Thoracic aorta (tissue), 2 donors: ENCODE data around the gene ABHD8. TPM values are rescaled to one million over a fixed set of nuclear protein-coding genes. Genes with fewer than 3 reads are reported as not detected.

ENCODE experiments used
- ATAC-seq: fragments of 150-250 bp; one replicate; pipeline ENCODE4 v1.8.0; 2017; ENCODE audit warnings: low read depth; ENCODE audit not compliant: insufficient number of reproducible peaks, low FRiP score
- DNase-seq: peaks from one replicate; pipeline ENCODE4 v3.0.0-alpha.2; 2020; ENCODE audit warnings: low spot score
- H3K27ac ChIP-seq, 2 donors: fragments of 200-600 bp; sonication (generic); 1 replicate in 1 of 2; 2 replicates in 1 of 2; pipeline ENCODE4 v1.5.1; 2016; ENCODE audit warnings: mild to moderate bottlenecking in 2 of 2, moderate library complexity in 2 of 2
- H3K27me3 ChIP-seq: fragments of 200-600 bp; sonication (generic); replicated peaks from 2 replicates; pipeline ENCODE4 v1.6.0; 2016; ENCODE audit warnings: mild to moderate bottlenecking; ENCODE audit not compliant: insufficient read depth
- H3K36me3 ChIP-seq: fragments of 200-600 bp; sonication (generic); one replicate; pipeline ENCODE4 v1.5.1; 2016
- H3K4me1 ChIP-seq, 2 donors: fragments of 200-600 bp; sonication (generic); 1 replicate in 1 of 2; 2 replicates in 1 of 2; pipeline versions ENCODE4 v1.5.1 to v1.6.0; 2016; ENCODE audit warnings: low read depth in 2 of 2, mild to moderate bottlenecking in 1 of 2; ENCODE audit not compliant: control insufficient read depth in 1 of 2
- H3K4me3 ChIP-seq: fragments of 200-600 bp; sonication (generic); 2 replicates; pipeline ENCODE4 v1.5.1; 2016; ENCODE audit warnings: mild to moderate bottlenecking
- H3K9me3 ChIP-seq: fragments of 200-600 bp; sonication (generic); 2 replicates; pipeline ENCODE4 v1.5.1; 2016
- total RNA-seq, 2 donors: library from RNA; depleted of rRNA; stranded (reverse); fragments of >200 nt; gene quantifications; one replicate each; pipeline versions ENCODE4 v1.1.0 to v1.2.3, GENCODE V29; 2016
- TF ChIP-seq, protein P1 (sequence below): fragments of 200-600 bp; sonication (generic); IDR thresholded peaks from one replicate; pipeline ENCODE4 v1.5.1; 2019; ENCODE audit warnings: antibody characterized with exemption

ABHD8 gene
- total RNA-seq, 2 donors from 2014 or later, result 9.8 to 24.0 TPM

DNA sequence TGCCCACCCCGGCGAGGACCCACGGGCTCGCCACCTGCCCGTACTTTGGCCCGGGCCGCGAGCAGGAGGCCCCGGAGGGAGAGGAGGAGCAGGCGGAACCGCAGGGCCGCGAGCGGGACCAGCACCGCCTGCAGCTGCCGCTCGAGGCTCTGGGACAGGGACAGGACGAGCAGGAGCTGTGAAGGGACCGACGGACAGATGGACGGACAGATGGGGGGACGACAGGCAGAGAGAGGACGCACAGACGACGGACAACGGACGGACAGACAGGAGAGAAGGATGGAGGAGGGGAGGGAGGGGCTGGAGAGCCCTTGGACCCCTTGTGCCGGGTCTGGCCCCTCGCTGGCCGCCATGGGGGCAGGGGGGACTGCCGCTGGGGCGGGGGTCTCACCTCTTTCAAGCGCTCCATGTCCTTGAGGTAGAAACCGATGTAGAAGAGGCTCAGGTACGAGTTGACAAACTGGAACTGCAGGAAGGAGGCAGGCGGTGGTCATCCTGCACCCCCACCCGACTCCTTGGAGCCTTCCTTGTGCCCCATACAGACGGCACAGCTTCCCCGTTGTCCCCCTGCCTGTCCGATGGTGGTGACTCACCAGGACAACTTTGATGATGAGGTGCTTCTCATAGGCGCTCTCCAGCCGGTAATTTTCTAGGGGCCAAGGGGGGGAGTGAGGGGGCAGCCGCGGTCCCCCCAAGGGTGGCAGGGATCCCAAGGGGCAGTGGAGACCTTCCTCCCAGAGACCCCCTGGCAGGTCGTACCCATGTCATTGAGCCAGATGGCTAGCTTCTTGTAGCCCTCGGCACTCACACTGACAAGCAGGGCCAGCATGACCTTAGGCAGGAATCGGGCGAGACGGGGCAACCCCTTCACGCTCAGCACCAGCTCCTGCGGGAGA lies 26.4 kb upstream of the ABHD8 start:
- Histone ChIP-seq H3K36me3 (peaks cover 4% of the 10 kb centered on the region), H3K27me3 (no peaks in the 10 kb centered on the region), H3K4me3 (peak overlapping the region; percentile 58), H3K27ac (no peak overlapping the region), H3K4me1 (peaks cover 13 to 37% of the 10 kb centered on the region in 2 donors), H3K9me3 (no peaks in the 10 kb centered on the region)
- TF ChIP-seq, protein P1, sequence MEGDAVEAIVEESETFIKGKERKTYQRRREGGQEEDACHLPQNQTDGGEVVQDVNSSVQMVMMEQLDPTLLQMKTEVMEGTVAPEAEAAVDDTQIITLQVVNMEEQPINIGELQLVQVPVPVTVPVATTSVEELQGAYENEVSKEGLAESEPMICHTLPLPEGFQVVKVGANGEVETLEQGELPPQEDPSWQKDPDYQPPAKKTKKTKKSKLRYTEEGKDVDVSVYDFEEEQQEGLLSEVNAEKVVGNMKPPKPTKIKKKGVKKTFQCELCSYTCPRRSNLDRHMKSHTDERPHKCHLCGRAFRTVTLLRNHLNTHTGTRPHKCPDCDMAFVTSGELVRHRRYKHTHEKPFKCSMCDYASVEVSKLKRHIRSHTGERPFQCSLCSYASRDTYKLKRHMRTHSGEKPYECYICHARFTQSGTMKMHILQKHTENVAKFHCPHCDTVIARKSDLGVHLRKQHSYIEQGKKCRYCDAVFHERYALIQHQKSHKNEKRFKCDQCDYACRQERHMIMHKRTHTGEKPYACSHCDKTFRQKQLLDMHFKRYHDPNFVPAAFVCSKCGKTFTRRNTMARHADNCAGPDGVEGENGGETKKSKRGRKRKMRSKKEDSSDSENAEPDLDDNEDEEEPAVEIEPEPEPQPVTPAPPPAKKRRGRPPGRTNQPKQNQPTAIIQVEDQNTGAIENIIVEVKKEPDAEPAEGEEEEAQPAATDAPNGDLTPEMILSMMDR, result no peak
- ATAC-seq, result no peak
- no peak for DNase-seq

DNA sequence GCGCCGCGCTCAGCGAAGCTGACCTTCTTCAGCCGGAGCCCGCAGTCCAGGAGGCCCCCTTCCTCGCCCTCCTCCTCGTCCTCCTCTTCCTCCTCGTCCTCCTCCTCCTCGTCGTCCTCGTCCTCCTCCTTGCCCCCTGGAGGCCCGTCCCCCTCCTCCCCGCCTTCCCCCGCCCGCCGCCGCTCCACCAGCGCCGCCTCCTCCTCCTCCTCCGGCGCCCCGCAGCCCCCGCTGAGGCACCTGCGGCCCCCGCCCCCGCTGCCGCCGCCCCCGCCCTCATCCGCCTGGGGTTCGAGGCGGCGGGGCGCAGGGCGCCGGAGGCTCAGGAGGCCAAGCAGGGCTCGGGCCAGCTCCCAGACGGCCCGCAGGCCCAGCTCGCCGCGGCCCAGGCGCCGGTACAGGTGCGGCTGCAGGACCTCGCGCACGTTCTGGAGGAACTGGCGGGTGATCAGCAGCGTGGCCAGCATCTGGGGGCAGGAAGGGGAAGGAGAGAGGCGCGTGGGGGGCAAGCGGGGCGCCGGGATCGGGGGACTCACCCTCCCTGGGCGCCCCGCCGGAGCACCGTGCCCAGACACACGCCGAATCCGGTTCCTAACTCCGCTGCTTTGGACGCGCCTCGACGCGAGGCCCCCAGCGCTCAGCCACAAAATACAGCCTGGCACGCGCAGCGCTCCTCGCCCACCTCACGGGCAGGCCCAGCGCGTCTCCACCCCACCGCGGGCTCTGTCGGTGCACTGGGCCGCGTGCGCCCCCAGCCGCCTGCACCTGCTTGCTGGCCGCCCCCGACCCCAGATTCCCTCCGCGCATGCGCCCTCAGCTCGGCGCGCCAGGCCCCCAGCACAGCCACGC lies 25.5 kb upstream of the ABHD8 start:
- no peak for ATAC-seq
- Histone ChIP-seq H3K27ac (no peak overlapping the region), H3K9me3 (no peaks in the 10 kb centered on the region), H3K4me3 (peak overlapping the region; percentile 58), H3K27me3 (no peaks in the 10 kb centered on the region), H3K4me1 (peaks cover 9 to 31% of the 10 kb centered on the region in 2 donors), H3K36me3 (peaks cover 4% of the 10 kb centered on the region)
- TF ChIP-seq, protein P1, result no peak
- no peak for DNase-seq

DNA sequence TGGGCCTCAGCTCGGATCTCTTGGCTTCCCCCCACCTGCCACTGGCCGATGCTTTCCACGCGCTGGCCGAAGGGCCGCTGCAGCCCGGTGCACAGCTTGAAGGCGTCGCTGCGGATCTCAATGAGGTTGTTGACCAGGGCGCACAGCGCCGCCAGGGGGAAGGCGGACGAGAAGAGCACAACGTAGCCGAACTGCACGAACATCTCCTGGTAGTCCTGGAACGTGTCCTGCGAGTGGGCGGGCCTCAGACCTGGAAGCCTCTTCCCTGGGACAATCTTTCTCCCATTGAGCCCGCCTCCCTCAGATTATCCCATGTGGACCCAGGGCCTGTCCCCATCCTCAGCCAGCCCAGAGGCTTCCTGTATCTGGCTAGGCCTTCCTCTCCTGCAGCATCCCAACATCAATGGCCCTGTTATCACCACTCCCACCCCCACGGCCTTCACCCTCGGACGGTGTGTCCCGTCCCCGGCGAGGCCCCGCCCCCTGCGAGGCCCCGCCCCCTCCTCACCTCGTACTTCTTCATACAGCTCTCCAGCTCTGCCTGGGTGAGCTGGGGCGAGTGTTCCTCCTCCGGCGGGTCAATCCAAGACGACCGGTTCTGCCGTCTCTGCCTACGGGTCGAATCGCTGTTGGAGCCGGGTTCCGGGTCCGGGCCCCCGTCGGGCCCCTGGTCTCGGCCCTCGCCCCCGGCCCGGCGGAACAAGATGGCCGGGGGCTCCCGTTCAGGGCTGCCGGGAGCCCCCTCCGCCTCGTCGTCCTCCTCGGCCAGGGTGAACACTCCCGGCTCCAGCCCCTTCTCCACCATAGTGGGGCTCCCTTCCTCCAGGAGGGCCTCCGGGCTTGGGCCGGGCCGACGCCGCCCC lies 24.7 kb upstream of the ABHD8 start:
- peaks cover 4% of the 10 kb centered on the region for H3K36me3 ChIP-seq
- no peaks in the 10 kb centered on the region for H3K9me3 ChIP-seq
- TF ChIP-seq, protein P1, result no peak
- H3K4me3 ChIP-seq, result peak overlapping the region; percentile 58
- H3K27me3 ChIP-seq, result no peaks in the 10 kb centered on the region
- ATAC-seq, result no peak
- H3K27ac ChIP-seq, result no peak overlapping the region
- no peak for DNase-seq
- peaks cover 12 to 30% of the 10 kb centered on the region in 2 donors for H3K4me1 ChIP-seq

DNA sequence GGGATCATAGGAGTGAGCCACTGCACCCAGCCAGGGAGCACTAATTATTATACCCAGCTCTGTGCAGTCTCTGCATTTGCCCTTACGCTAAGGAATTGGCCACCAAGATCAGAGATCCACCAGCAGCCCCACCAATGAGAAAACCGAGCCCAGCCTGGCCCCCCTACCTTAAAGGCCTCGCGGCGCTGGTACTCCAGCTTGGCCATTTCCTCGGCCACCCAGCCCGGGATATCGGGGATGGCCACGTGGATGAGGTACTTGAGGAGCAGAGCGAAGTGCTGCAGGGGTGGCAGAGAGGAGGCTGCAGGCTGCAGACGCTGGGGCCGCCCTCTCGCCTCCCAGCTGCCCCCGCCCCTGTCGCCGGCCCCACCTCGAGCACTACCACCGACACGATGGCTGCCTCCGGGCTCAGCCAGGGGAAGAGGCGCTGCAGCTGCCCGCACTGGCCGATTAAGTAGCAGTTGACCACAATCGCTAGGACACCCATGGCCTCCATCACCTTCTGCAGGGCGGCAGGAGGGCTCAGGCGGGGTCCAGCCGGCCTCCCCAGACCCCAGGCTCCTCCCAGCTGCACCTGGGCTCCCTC lies 23.9 kb upstream of the ABHD8 start:
- ATAC-seq, result no peak
- peaks cover 17 to 37% of the 10 kb centered on the region in 2 donors for H3K4me1 ChIP-seq
- no peak overlapping the region for H3K4me3 ChIP-seq

More for the DNA sequence above, 23.9 kb upstream of the ABHD8 start:
- TF ChIP-seq, protein P1, result no peak
- Histone ChIP-seq H3K27me3 (no peaks in the 10 kb centered on the region), H3K27ac (no peak overlapping the region), H3K9me3 (no peaks in the 10 kb centered on the region), H3K36me3 (peaks cover 9% of the 10 kb centered on the region)
- DNase-seq, result no peak
